Endothelial cell of umbilical vein (primary cell): Measurements from ENCODE around the gene UGT1A3. TPM values are rescaled to one million over a fixed set of nuclear protein-coding genes. Genes with fewer than 3 reads are reported as not detected.

Experiments used
- BruUV-seq: library from RNA; stranded (reverse); fragments of 400-500 nt; replicated peaks from 2 replicates; lab custom pipeline; 2021; lab: Mats Ljungman, UMichigan
- CTCF ChIA-PET: fragments of 300-600, 350-600 bp; sonication (Branson Sonifier 250); formaldehyde crosslinking; loops from one replicate; lab custom pipeline; 2021; ENCODE audit warnings: antibody characterized with exemption, inconsistent platforms; lab: Charles Lee
- POLR2A ChIA-PET: fragments of 300-600, 350-600 bp; sonication (Branson Sonifier 250); formaldehyde crosslinking; loops from one replicate; lab custom pipeline; 2021; ENCODE audit warnings: antibody characterized with exemption, inconsistent platforms; lab: Charles Lee
- DNase-seq: peaks from one replicate; pipeline ENCODE4 v3.0.0-alpha.2; 2011; ENCODE audit warnings: low read depth, low spot score
- FAIRE-seq: peaks from 2 replicates; lab custom pipeline; 2011; peaks lifted over from hg19 to GRCh38; lab: Jason Lieb, UNC
- H2AFZ ChIP-seq: 2 replicates; pipeline ENCODE4 v1.6.0; 2012; ENCODE audit warnings: low read depth, low read length, control low read depth, inconsistent platforms
- H3K27ac ChIP-seq: 2 replicates; pipeline ENCODE4 v1.5.1; 2011; ENCODE audit warnings: low read depth, mild to moderate bottlenecking, control low read depth, low read length, moderate library complexity; ENCODE audit not compliant: insufficient read depth
- H3K27me3 ChIP-seq, 2 experiments: 2 replicates each; pipeline versions ENCODE4 v1.6.0 to v1.6.1; 2011; ENCODE audit warnings: low read length in 2 of 2, mixed read lengths in 1 of 2; ENCODE audit not compliant: control insufficient read depth in 2 of 2, insufficient read depth in 2 of 2
- H3K36me3 ChIP-seq, 2 experiments: 2 replicates in 1 of 2; 3 replicates in 1 of 2; pipeline ENCODE4 v1.5.1; 2011; ENCODE audit warnings: low read length in 2 of 2, mild to moderate bottlenecking in 1 of 2, moderate library complexity in 1 of 2; ENCODE audit not compliant: control insufficient read depth in 2 of 2, insufficient read depth in 2 of 2; ENCODE audit errors: extremely low read depth in 1 of 2
- H3K4me1 ChIP-seq: 3 replicates; pipeline ENCODE4 v1.5.1; 2011; ENCODE audit warnings: mild to moderate bottlenecking, low read length; ENCODE audit not compliant: control insufficient read depth, insufficient read depth; ENCODE audit errors: extremely low read depth
- H3K4me2 ChIP-seq: 2 replicates; pipeline ENCODE4 v1.6.1; 2011; ENCODE audit warnings: low read length, control low read depth, mixed read lengths; ENCODE audit not compliant: insufficient read depth
- H3K4me3 ChIP-seq, 3 experiments: fragments of 200-600 bp in 1 of 3; sonication (generic), shearing (Covaris generic) in 1 of 3; replicated peaks in 1 of 3; 2 replicates each; pipeline ENCODE4 v1.5.1; 2011 to 2016; ENCODE audit warnings: control low read depth in 3 of 3, low read length in 3 of 3, mild to moderate bottlenecking in 2 of 3, inconsistent platforms in 1 of 3, low read depth in 1 of 3, moderate library complexity in 1 of 3; ENCODE audit not compliant: insufficient read depth in 1 of 3
- H3K79me2 ChIP-seq: 2 replicates; pipeline ENCODE4 v1.6.0; 2012; ENCODE audit warnings: low read length, inconsistent platforms; ENCODE audit not compliant: control insufficient read depth, insufficient read depth
- H3K9ac ChIP-seq: replicated peaks from 2 replicates; pipeline ENCODE3; 2011; ENCODE audit warnings: low read length, control low read depth; ENCODE audit not compliant: insufficient read depth; ENCODE audit errors: extremely low read depth
- H3K9me1 ChIP-seq: replicated peaks from 3 replicates; pipeline ENCODE4 v1.6.0; 2011; ENCODE audit warnings: mild to moderate bottlenecking, low read length; ENCODE audit not compliant: control insufficient read depth, insufficient read depth; ENCODE audit errors: extremely low read depth
- H3K9me3 ChIP-seq: replicated peaks from 2 replicates; pipeline ENCODE4 v1.5.1; 2012; ENCODE audit warnings: low read length, inconsistent platforms; ENCODE audit not compliant: control insufficient read depth, insufficient read depth
- H4K20me1 ChIP-seq: replicated peaks from 2 replicates; pipeline ENCODE3; 2011; ENCODE audit warnings: mild to moderate bottlenecking, low read length; ENCODE audit not compliant: control insufficient read depth, insufficient read depth; ENCODE audit errors: extremely low read depth
- EZH2 ChIP-seq: IDR thresholded peaks from 2 replicates; pipeline ENCODE4 v1.6.1; 2012; ENCODE audit warnings: borderline replicate concordance, low read depth, mild to moderate bottlenecking, moderate library complexity, low read length, inconsistent platforms; ENCODE audit not compliant: severe bottlenecking
- FOS ChIP-seq: IDR thresholded peaks from 2 replicates; pipeline ENCODE4 v1.6.1; 2011; ENCODE audit warnings: mild to moderate bottlenecking, low read length, moderate library complexity, borderline replicate concordance; ENCODE audit not compliant: insufficient read depth
- GATA2 ChIP-seq: IDR thresholded peaks from 2 replicates; pipeline ENCODE4 v1.7.0; 2011; ENCODE audit warnings: low read depth, mild to moderate bottlenecking, moderate library complexity, mixed read lengths, low read length; ENCODE audit not compliant: insufficient read length, insufficient read depth
- JUN ChIP-seq: IDR thresholded peaks from 2 replicates; pipeline ENCODE4 v1.6.1; 2011; ENCODE audit warnings: borderline replicate concordance, low read depth; ENCODE audit not compliant: insufficient read length, insufficient read depth
- MYC ChIP-seq: IDR thresholded peaks from one replicate; pipeline ENCODE4 v1.6.1; 2011; ENCODE audit warnings: mild to moderate bottlenecking, low read depth, low read length
- POLR2A ChIP-seq: IDR thresholded peaks from 2 replicates; pipeline ENCODE4 v1.6.1; 2012; ENCODE audit warnings: low read depth, mild to moderate bottlenecking, control low read depth, low read length
- POLR2AphosphoS5 ChIP-seq: IDR thresholded peaks from 2 replicates; pipeline ENCODE4 v1.6.1; 2012; ENCODE audit warnings: low read depth, mild to moderate bottlenecking, control low read depth, low read length, moderate library complexity; ENCODE audit not compliant: insufficient read depth
- dilution Hi-C: fragments of 300-500 bp; cut with MboI; formaldehyde crosslinking; loops from one replicate; pipeline ENCODE4 v1.15.0; 2019; ENCODE audit warnings: low sequenced_read_pairs; ENCODE audit not compliant: extremely low pct_ligation_motif_present
- intact Hi-C: fragments of 100-400 bp; cut with micrococcal nuclease; formaldehyde crosslinking; loops from one replicate; pipeline ENCODE4 v1.10.0; 2022
- polyA plus RNA-seq, 4 experiments: library from polyadenylated mRNA; depleted of rRNA in 3 of 4; stranded (reverse) in 3 of 4; unstranded in 1 of 4; fragments of >200 nt; gene quantifications; 2 replicates each; pipeline versions ENCODE4 v1.2.1 to v1.2.3, GENCODE V29; 2011 to 2012; ENCODE audit warnings: missing spikeins in 1 of 4
- total RNA-seq: library from RNA; stranded (reverse); gene quantifications from 2 replicates; pipeline ENCODE4 v1.2.3, GENCODE V29; 2021
- TF ChIP-seq, protein P1 (sequence below): IDR thresholded peaks from 2 replicates; pipeline ENCODE4 v1.6.1; 2011; ENCODE audit not compliant: insufficient read depth, insufficient read length
- TF ChIP-seq, protein P2 (sequence below), 2 donors: IDR thresholded peaks; 1 replicate in 1 of 2; 2 replicates in 1 of 2; pipeline ENCODE4 v1.5.1; 2011; ENCODE audit warnings: low read length in 2 of 2, mild to moderate bottlenecking in 2 of 2, moderate library complexity in 2 of 2, control low read depth in 1 of 2, inconsistent platforms in 1 of 2, low read depth in 1 of 2; ENCODE audit not compliant: insufficient read depth in 1 of 2; ENCODE audit errors: extremely low read depth in 1 of 2

The UGT1A3 gene
- total and polyA plus RNA-seq, 2 donors (not counting 3 experiments of a cell fraction or from before 2014, with no cell fraction given): not detected

DNA sequence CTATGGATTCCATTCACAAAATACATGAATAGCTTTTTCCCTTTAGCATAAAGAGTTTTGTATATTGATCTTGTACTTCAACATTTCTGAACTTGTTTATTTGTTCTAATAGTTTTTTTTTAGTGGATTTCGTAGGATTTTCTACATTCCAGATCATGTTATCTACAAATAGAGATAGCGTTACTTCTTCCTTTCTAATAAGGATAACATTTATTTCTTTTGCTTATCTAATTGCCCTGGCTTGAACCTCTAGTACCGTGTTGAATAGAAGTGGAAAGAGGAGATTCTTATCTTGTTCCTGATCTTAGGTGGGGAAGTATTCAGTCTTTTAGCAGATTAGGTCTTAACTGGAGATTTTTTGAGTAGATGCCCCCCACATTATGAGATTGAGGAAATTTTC, 26.6 kb upstream of the UGT1A3 start:
- H3K27ac ChIP-seq: no peak overlapping the region
- no peaks in the 10 kb centered on the region for H3K9me1 ChIP-seq
- H3K27me3 ChIP-seq: no peaks in the 10 kb centered on the region
- TF ChIP-seq JUN (no peak), GATA2 (no peak), POLR2A (no peak)
- TF ChIP-seq, protein P1, sequence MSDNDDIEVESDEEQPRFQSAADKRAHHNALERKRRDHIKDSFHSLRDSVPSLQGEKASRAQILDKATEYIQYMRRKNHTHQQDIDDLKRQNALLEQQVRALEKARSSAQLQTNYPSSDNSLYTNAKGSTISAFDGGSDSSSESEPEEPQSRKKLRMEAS: no peak
- FAIRE-seq: no peak
- intact Hi-C loops (no loop called here), dilution Hi-C loops (no loop called here)
- no peak overlapping the region for H3K9ac ChIP-seq
- H3K4me3 ChIP-seq: no peak overlapping the region
- no peaks in the 10 kb centered on the region for H3K36me3 ChIP-seq
- no peak overlapping the region for H3K4me2 ChIP-seq
- ChIA-PET CTCF (interaction anchor here (1.0 kb wide), 1 partner anchor 9 kb away, joined by 5 read pairs; no protein-coding TSS in a partner anchor), POLR2A (no interaction called here)
- no peak for DNase-seq
- H3K4me1 ChIP-seq: peaks cover 4% of the 10 kb centered on the region
- no peaks in the 10 kb centered on the region for H3K9me3 ChIP-seq
- no peak overlapping the region for H2AFZ ChIP-seq
- H4K20me1 ChIP-seq: no peaks in the 10 kb centered on the region
- BruUV-seq: no TSS peak
- H3K79me2 ChIP-seq: no peaks in the 10 kb centered on the region

DNA sequence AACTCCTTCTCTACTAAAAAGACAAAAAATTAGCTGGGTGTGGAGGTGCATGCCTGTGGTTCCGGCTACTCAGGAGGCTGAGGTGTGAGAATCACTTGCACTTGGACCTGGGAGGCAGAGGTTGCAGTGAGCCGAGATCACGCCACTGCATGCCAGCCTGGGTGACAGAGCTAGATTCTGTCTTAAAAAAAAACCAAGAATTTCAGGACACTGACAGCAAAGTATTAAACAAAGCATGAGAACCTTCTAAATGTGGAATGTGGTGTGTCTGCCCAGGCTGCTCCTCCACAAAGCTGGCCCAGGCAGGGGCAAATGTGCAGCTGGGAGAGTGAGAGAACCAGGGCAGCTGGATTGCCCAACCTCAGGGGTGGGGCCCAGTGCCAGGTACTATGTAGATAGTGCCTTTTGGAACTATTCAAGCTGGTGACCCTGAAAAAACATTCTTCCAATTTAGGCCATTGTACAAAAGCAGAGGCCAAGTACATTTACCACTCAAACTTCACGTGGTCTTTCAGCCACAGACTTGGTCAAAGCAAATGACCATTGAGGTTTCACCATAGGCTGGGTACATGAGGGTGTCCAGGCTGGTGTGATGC, 22.8 kb upstream of the UGT1A3 start:
- intact Hi-C loops (no loop called here), dilution Hi-C loops (no loop called here)
- H3K79me2 ChIP-seq: no peaks in the 10 kb centered on the region
- POLR2A ChIA-PET: no interaction called here
- H3K9ac ChIP-seq: no peak overlapping the region
- CTCF ChIA-PET: interaction anchor here (1.4 kb wide), 1 partner anchor 209 kb away, joined by 3 read pairs; no protein-coding TSS in a partner anchor
- H3K27me3 ChIP-seq: no peaks in the 10 kb centered on the region
- BruUV-seq: no TSS peak
- DNase-seq: no peak
- H2AFZ ChIP-seq: no peak overlapping the region
- TF ChIP-seq EZH2 (no peak), JUN (no peak), POLR2A (no peak), FOS (no peak), MYC (no peak), POLR2AphosphoS5 (no peak)
- TF ChIP-seq, protein P1: no peak
- TF ChIP-seq, protein P2, sequence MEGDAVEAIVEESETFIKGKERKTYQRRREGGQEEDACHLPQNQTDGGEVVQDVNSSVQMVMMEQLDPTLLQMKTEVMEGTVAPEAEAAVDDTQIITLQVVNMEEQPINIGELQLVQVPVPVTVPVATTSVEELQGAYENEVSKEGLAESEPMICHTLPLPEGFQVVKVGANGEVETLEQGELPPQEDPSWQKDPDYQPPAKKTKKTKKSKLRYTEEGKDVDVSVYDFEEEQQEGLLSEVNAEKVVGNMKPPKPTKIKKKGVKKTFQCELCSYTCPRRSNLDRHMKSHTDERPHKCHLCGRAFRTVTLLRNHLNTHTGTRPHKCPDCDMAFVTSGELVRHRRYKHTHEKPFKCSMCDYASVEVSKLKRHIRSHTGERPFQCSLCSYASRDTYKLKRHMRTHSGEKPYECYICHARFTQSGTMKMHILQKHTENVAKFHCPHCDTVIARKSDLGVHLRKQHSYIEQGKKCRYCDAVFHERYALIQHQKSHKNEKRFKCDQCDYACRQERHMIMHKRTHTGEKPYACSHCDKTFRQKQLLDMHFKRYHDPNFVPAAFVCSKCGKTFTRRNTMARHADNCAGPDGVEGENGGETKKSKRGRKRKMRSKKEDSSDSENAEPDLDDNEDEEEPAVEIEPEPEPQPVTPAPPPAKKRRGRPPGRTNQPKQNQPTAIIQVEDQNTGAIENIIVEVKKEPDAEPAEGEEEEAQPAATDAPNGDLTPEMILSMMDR (IDR thresholded peaks at IDR 0.05; ENCODE audit: extremely low read depth in 1 of 2, insufficient read depth in 1 of 2, low read depth in 1 of 2, low read length in 2 of 2): no peak
- no peaks in the 10 kb centered on the region for H3K36me3 ChIP-seq
- FAIRE-seq: no peak
- H4K20me1 ChIP-seq: no peaks in the 10 kb centered on the region
- H3K9me1 ChIP-seq: no peaks in the 10 kb centered on the region
- peaks cover 2% of the 10 kb centered on the region for H3K4me1 ChIP-seq
- H3K4me2 ChIP-seq: no peak overlapping the region
- no peak overlapping the region for H3K27ac ChIP-seq
- no peaks in the 10 kb centered on the region for H3K9me3 ChIP-seq
- H3K4me3 ChIP-seq: no peak overlapping the region
